ENCODE data around the gene CD69.

Gene CD69

GRCh38 chr12:9779209-9779608, 18.5 kb upstream of the CD69 start:
- DNase-seq = no peak

- no peak for DNase-seq
Observed at GRCh38 chr12:9776781-9777180, 16.1 kb upstream of the CD69 start.

GRCh38 chr12:9773216-9773877, 12.6 kb upstream of the CD69 start:
- no peak for DNase-seq

- DNase-seq = no peak
Observed at GRCh38 chr12:9763025-9763424, 2.3 kb upstream of the CD69 start.

- DNase-seq = no peak
Observed at GRCh38 chr12:9762369-9762768, 1.7 kb upstream of the CD69 start.

GRCh38 chr12:9761419-9761781, 699 bp upstream of the CD69 start:
- DNase-seq = no peak

GRCh38 chr12:9760120-9760519, 581 bp downstream of the CD69 start:
- DNase-seq = no peak

- DNase-seq = no peak
Observed at GRCh38 chr12:9759694-9760093, 1.0 kb downstream of the CD69 start.

- no peak for DNase-seq
Observed at GRCh38 chr12:9758119-9758518, 2.6 kb downstream of the CD69 start.

GRCh38 chr12:9757433-9758025, 3.2 kb downstream of the CD69 start:
- DNase-seq = no peak

- DNase-seq = no peak
Observed at GRCh38 chr12:9756706-9757105, 4.0 kb downstream of the CD69 start.

- DNase-seq = no peak
Observed at GRCh38 chr12:9756170-9756569, 4.5 kb downstream of the CD69 start.

GRCh38 chr12:9755567-9755966, 5.1 kb downstream of the CD69 start:
- no peak for DNase-seq

GRCh38 chr12:9755035-9755434, 5.7 kb downstream of the CD69 start:
- no peak for DNase-seq

GRCh38 chr12:9754099-9754927, 6.4 kb downstream of the CD69 start:
- no peak for DNase-seq

- DNase-seq = no peak
Observed at GRCh38 chr12:9753498-9753897, 7.2 kb downstream of the CD69 start.

GRCh38 chr12:9753073-9753472, 7.6 kb downstream of the CD69 start:
- no peak for DNase-seq

- no peak for DNase-seq
Observed at GRCh38 chr12:9752145-9752933, 8.4 kb downstream of the CD69 start.

GRCh38 chr12:9751204-9752144, 9.2 kb downstream of the CD69 start:
- DNase-seq = peak; percentile 38

- peak; percentile 64 for DNase-seq
Observed at GRCh38 chr12:9750276-9751203, 10.2 kb downstream of the CD69 start.

GRCh38 chr12:9749640-9750039, 11.1 kb downstream of the CD69 start:
- DNase-seq = no peak

Data from NCI-H1092 treated with DMSO at 0.1 percent for 48 hours (cell line).